ENCODE measurements around the gene INPPL1.

Gene INPPL1

GRCh38 chr11:72274435-72274834 is 49.9 kb downstream of the INPPL1 start:
- ChIA-PET POLR2A (ENCODE audit: low non-redundant PET) (no interaction called here), CTCF (no interaction called here)
- TF ChIP-seq, protein P1, sequence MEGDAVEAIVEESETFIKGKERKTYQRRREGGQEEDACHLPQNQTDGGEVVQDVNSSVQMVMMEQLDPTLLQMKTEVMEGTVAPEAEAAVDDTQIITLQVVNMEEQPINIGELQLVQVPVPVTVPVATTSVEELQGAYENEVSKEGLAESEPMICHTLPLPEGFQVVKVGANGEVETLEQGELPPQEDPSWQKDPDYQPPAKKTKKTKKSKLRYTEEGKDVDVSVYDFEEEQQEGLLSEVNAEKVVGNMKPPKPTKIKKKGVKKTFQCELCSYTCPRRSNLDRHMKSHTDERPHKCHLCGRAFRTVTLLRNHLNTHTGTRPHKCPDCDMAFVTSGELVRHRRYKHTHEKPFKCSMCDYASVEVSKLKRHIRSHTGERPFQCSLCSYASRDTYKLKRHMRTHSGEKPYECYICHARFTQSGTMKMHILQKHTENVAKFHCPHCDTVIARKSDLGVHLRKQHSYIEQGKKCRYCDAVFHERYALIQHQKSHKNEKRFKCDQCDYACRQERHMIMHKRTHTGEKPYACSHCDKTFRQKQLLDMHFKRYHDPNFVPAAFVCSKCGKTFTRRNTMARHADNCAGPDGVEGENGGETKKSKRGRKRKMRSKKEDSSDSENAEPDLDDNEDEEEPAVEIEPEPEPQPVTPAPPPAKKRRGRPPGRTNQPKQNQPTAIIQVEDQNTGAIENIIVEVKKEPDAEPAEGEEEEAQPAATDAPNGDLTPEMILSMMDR (conservative IDR thresholded peaks at IDR 0.05; ENCODE audit: low read depth) = no peak
- no peak for DNase-seq (ENCODE audit: low spot score)
- no peak overlapping the region for H3K27ac ChIP-seq

DNA sequence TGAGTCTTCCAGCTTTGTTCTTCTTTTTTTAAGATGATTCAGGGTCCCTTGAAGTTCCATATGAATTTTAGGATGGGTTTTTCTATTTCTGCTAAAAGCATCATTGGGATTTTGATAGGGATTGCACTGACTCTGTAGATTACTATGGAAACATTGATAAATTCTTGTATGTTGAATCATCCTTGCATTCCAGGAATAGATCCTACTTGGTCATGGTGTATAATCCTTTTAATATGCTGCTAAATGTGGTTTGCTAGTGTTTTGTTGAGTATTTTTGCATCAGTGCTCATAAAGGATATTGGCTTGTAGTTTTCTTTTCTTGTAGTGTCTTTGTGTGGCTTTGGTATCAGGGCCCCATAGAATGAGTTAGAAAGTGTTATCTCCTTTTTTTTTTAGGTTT is 54.3 kb downstream of the INPPL1 start:
- no peak for DNase-seq (ENCODE audit: low spot score)
- POLR2A ChIA-PET (ENCODE audit: low non-redundant PET) = no interaction called here
- TF ChIP-seq, protein P1 (conservative IDR thresholded peaks at IDR 0.05; ENCODE audit: low read depth) = no peak
- no peak overlapping the region for H3K27ac ChIP-seq
- CTCF ChIA-PET = no interaction called here

- ChIA-PET POLR2A (ENCODE audit: low non-redundant PET) (no interaction called here), CTCF (no interaction called here)
- no peak for DNase-seq (ENCODE audit: low spot score)
- H3K27ac ChIP-seq = no peak overlapping the region
- TF ChIP-seq, protein P1 (conservative IDR thresholded peaks at IDR 0.05; ENCODE audit: low read depth) = no peak
Measured at GRCh38 chr11:72280037-72280436, 55.5 kb downstream of the INPPL1 start.

- TF ChIP-seq, protein P1 (conservative IDR thresholded peaks at IDR 0.05; ENCODE audit: low read depth) = no peak
- no peak overlapping the region for H3K27ac ChIP-seq
- ChIA-PET CTCF (interaction anchor here (0.9 kb wide), 1 partner anchor 153 kb away, joined by 3 read pairs; the partner anchor contains the start of gene CLPB), POLR2A (ENCODE audit: low non-redundant PET) (no interaction called here)
- no peak for DNase-seq (ENCODE audit: low spot score)
Measured at GRCh38 chr11:72280726-72281315, 56.3 kb downstream of the INPPL1 start.

DNA sequence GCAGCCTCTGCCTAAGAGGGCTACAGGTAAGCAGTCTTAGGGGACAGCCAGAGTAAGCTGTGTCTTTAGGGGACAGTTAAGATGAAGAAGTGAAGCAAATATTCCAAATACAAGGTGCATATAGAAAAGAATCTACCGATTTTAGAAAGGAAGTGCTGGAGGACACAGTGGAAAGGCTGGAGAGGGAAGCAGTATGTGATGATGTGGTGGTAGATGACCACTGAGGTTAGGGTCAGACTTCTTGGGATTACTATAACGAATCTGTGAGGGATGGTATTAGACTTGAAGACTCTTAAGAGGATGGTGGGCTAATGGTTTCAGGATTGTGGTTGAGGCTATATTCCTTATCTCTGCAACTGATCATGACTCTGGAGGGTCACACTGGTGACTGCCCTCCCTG is 59.4 kb downstream of the INPPL1 start:
- H3K27ac ChIP-seq = no peak overlapping the region
- no peak for DNase-seq (ENCODE audit: low spot score)
- TF ChIP-seq, protein P1 (conservative IDR thresholded peaks at IDR 0.05; ENCODE audit: low read depth) = no peak
- POLR2A ChIA-PET (ENCODE audit: low non-redundant PET) = no interaction called here
- CTCF ChIA-PET = no interaction called here

GRCh38 chr11:72287293-72287692 is 62.7 kb downstream of the INPPL1 start:
- no peak overlapping the region for H3K27ac ChIP-seq
- no peak for DNase-seq (ENCODE audit: low spot score)
- POLR2A ChIA-PET (ENCODE audit: low non-redundant PET) = no interaction called here
- TF ChIP-seq, protein P1 (conservative IDR thresholded peaks at IDR 0.05; ENCODE audit: low read depth) = no peak
- CTCF ChIA-PET = no interaction called here

Measured in RWPE1 (cell line).